ENCODE data around the gene KRT222.
A peak's percentile ranks its signal among the peaks of the same experiment; 100 is the strongest.

The KRT222 gene

DNA sequence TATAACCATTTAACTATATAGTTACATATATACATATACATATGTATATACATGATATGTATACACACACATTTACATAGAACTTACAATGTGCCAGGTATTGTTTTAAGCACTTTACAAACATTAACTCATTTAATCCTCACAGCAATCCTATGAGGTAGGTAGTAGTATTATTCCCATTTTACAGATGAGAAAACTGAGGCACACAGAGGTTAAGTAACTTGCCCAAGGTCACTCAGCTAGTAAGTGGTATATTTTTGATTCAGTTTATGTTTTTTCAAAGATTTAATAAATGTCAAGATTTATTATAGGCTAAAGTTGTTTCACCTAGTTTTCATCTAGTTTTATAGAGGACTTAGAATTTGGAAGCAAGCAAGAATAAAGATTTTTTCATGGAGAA, 6.6 kb downstream of the KRT222 start:
- DNase-seq (ENCODE audit: low spot score) = no peak

DNA sequence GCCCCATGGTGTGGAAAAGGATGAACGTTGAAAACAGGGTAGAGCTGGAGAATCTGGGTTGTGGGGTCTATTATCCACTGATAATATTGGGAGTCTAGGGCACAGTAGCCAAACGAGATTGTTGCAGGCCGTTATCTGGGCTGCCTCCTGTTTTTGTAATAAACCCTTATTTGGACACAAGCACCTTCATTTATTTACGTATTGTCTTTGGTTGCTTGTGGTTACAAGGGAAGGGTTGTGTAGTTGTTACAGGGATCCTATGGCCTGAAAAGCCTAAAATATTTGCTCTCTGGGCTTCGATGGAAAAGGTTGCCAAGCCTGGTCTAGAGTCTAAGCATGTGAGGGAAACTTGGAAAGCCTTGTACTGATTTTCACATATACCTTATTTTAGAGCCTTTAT, 13.0 kb downstream of the KRT222 start:
- no peak for DNase-seq (ENCODE audit: low spot score)

DNA sequence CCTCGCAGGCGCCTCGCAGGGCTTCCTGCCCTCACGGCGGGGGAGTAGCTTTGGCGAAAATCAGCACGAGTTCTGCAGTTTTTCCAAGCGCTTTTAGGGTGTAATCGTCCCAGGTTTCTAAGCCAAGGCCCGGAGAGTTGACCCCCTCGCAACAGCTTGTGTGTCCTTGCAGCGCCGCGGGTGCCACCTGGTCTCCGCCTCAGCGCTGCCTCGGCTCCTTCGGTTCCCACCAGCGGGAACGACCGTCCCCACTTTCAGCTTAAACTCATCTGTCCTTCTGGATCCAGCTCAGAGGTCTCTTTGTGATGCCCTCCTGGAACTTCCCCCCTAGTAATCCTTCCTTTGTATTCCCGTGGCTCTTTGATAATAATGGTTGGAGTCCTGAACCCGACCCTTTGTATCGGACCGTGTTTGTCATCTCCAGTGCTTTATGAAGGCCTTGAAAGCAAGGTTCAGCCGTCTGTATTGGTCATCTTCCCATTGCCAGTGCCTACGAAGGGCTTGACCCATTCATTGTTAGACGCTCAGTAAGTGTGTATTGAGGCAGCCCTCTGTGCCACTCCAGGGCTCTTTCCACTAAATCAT, 16.5 kb downstream of the KRT222 start:
- no peak for DNase-seq (ENCODE audit: low spot score)

DNA sequence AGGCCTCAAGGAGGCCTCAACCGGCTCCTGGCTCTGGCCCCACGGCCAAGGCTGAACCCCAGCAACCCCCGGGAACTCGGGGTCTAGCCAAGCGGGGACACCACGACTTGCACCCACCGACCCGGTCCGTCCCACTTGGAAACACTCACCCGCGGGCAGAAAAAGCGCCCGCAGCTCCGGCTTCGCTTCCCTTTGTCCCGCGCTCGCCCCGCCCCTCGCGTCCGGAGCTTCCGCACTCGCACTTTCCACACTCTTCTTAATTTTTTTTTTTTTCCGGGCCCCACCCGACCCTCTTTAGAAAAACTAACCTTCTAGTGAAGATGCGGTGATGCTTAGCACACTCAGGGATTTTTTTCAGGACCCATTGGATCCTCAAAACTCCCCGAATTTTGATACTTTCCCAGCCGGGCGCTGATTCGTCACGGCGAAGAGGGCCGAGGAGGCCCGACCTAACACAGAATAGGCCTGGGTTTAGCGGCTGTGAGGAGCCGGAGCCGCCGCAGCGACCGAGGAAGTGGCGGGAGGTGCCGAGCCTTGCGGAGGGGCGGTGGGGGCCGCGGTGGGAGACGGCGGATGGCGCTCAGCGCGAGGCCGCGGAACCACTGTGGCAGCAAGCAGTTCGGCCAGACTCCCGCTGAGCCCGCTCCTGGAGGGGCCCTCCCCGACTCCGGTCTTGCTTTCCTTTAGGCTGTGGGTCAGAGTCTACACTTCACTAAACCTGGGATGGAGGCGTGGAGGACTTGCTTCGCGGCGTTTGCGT, 17.2 kb downstream of the KRT222 start, which contains the start of gene SMARCE1:
Gene SMARCE1, minus strand, starts transcription at position 195 of the 760 bp plus-strand sequence. CDS start 2,016 bp downstream, outside the sequence.
- DNase-seq (ENCODE audit: low spot score) = peak; percentile 67

DNA sequence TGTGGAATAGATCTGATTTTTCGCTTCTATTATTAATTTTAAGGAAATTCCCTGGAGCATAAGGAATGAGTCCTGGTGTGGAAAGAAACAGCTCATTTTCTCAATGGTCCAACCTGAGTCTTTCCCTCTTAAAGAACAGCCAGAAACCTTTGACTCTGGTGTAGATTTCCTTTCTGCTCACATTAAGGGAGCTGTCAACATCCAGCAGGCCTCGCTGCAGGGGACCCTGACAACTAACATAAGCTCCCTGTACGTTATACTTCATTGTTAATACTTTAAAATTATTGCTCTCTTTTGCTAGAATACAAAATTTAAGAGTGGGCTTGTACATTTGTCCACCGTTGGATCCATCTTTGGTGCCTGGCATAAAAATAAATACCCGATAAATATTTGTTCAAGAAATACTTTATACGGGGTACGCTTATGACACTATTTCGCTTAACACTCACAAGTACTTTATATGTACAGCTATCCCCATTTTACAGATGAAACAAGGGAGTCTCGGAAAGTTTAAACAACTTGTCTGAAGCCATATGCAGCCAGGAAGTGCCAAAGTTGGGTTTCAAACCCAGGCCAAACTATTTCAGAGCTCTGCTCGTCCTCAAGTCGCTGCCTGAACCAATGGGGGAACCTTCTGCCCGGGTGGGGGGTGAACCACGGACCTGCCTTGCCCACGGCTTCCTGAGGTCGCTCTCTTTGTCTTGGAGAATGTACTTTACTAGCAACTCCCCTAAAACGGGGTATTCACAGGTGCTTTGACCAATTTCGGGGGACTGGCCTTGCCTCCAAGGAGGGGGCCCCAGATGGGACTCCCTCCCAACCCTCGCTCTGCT, 18.0 kb downstream of the KRT222 start:
- no peak for DNase-seq (ENCODE audit: low spot score)

DNA sequence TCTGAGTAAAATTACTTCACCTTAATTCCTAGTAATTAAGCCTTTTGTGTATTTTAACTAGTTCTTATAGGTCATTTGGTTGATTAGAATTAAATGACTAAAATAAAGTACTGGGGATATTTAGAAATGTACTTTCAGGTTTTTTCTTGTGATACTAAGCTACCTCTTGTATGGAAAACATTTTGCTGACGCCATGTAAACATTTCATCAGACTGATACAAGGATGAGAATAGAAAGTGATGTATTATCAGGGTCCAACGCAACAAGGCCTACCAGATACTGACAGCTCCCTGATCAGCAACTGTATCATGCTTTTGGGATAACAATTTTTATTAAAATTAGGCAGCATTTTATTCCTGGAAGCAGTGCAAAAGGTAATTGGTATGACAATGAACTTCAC, 19.0 kb downstream of the KRT222 start:
- no peak for DNase-seq (ENCODE audit: low spot score)

DNA sequence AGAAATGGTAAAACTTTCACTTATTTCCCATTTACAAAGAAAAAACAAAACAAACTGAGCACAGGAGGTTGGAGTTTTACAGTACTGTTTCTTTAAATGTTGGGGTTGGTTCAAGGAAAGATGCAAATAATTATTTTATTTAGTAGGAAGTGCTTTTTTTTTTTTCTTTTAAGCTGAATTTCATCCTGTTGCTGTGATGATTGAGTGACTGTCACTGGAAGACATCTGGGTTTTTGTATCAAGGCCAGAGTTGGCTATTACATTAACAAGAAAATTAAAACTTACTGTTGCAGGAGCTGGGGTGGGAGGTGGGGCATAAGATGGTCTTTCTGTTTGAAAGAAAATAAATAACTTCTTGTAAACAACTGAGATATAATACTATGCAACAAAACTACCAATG, 19.7 kb downstream of the KRT222 start:
- DNase-seq (ENCODE audit: low spot score) = no peak

DNA sequence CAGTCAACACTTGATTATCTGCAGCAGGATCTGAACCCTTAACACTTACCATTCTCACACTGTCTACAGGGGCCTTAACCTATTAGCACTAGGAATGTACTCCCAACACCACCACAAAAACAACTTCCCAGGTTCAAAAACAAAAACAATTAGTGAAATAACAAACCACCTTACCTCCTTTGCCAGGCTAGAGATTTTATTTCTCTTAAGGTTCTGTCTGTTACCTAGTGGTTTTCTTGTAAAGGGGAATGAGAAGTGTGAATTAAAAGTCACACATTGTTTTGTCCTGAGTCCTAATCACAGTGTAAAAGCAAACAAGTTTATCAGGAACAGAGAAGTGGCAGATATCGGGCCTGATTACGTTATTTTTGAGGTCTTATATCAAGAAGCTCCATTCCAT, 27.0 kb downstream of the KRT222 start:
- no peak for DNase-seq (ENCODE audit: low spot score)

DNA sequence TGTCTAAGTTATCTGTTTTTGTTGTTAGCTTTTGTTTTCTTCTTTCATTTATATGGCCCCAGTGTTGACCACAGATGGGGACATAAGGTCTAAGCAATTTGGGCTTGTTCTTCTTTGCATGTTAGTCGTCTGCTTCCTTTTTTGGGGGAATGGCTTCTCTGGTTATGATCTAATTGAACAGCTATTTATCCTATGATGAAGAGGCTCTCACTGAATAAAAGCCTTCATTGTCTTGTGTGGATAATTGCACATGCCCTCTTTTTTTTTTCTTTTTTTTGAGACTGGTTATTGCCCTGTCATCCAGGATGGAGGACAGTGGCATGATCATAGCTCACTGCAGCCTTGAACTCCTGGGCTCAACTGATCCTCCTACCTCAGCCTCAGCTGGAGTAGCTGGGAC, 31.1 kb downstream of the KRT222 start:
- no peak for DNase-seq (ENCODE audit: low spot score)

DNA sequence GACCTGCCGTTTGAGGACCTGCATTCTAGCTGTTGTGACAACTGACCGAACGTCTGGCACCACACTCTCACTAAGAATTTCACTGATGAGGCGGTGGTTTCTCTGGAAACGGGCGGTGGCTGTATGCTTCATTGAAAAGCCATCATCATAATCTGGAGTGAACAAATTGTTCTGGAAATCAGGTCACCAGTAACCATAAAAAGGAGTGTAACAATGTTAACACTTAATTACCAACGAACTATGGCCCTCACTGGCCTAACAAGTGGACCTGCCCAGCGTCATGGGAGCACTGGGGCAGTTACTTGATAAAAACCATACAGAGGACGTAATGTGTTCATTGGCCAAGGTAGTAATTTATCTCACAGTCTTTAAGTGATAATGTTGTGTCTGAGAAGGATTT, 32.8 kb downstream of the KRT222 start:
- no peak for DNase-seq (ENCODE audit: low spot score)

DNA sequence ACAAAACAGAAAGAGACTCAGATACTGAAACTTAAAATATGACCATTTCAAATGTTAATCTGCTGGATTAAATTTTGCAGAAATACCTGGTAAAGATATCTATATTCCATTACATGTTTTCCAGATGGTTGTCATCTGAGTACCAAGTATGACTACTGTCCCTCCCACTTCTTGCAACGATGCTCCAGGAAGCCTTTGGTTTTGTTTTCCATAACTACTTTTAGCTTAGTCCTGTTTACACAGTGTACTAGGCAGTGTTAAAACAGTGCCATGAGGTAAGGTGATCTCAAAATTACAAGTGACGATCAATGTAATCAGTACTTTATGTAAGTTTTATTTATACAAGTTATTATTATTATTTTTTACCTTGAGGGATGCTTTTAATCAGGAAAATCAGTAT, 35.1 kb downstream of the KRT222 start:
- DNase-seq (ENCODE audit: low spot score) = no peak

DNA sequence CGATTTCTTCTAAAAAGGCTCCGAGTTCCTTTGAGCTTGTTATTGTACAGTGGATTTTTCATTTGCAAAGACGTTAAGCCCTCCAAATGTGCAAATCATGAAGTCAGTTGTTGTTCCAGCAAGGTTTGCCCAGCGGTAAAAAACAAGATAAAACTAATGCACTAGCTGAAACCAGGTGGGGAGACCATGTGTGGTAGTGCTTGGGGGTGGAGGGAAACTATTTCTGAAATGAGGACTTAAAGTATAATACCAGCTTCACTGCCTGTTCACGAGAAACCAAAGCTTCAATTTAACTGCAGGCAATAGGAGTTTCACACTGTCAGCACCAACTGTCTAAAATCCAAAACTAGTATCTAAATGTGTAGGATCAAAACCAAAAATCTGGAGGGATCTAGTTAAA, 39.7 kb downstream of the KRT222 start:
- no peak for DNase-seq (ENCODE audit: low spot score)

DNA sequence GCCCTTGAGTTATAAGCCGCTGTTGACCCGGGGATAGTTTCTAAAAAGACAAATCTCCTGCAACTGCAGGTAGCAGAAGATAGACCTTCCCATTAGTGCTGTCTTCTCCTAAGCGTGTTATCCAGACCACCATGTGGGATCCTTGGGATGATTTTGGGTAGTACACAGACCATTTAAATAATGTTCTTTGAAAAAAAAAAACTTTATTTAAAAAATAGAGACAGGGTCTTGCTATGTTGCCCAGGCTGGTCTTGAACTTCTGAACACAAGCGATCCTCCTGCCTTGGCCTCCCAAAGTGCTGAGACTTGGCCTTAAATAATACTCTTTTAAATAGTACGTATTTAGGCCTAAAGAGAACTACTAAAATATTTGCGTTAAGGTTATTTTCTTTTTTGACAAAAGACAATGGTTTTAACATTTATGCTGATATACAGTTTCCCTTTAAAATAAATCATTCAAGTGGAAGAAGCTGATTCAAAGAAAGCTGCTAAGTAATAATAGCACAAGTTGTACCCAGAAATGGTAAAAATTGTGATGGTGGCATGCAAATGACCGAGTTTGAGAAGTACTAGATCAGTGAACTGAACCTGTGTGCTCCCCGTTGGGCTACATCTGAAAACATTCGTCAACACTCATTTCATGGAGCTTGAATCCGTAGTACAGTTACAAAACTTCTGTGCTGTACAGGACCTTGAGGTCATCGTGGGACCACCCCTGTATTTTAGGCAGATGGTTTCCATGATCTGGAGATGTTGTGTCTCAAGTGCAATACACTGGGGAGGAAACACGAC, 41.4 kb downstream of the KRT222 start:
- no peak for DNase-seq (ENCODE audit: low spot score)

DNA sequence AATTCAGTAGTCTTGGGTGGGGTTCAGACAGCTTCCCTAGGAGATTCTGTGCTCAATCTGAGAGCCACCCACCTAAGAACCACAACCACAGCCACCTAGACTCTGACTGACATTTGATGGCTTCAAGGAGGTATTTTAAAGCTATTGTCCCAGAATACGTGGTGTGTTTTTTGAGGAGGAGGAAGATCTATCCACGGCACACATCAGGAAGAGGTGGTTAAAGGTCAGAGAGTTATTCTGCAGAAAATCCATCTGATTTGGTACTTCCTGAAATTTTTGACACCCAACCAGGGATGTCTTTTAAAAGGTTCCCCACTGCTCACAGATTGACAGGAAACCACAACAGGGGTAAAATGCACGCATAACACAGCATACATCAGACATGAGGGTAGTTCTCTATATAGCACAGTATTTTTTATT, 42.5 kb downstream of the KRT222 start:
- DNase-seq (ENCODE audit: low spot score) = no peak

DNA sequence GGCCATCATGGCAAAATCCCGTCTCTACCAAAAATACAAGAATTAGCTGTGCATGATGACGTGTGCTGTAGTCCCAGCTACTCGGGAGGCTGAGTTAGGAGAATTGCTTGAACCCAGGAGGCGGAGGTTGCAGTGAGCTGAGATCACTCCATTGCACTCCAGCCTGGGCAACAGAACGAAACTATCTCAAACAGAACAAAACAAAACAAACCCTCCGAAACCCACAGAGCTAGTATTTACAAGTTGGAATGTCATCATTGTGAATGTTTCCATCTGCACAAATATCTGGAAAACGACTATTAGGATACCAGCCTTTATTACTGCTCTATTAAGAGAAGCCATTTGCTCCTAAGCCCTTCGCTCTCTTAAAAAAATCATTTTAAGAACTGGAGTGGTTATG, 43.4 kb downstream of the KRT222 start:
- no peak for DNase-seq (ENCODE audit: low spot score)

DNA sequence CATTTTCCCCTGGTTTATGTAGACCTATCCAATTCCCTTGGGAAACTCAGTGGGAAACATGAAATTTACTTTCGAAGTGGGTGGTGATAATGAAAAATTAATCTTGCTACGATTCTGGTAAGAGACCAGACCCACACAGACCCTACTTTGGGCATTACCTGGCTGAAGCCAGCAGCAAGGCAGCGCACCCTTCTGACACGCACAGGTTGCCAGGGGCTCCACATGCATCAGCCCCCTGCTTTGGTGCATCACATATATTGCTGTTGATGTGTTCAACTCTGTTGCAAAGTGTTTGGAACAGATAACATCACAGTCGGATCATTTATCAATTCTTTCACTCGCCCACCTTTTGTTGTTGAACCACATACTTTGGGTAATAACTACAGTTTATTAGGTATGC, 44.0 kb downstream of the KRT222 start:
- no peak for DNase-seq (ENCODE audit: low spot score)

DNA sequence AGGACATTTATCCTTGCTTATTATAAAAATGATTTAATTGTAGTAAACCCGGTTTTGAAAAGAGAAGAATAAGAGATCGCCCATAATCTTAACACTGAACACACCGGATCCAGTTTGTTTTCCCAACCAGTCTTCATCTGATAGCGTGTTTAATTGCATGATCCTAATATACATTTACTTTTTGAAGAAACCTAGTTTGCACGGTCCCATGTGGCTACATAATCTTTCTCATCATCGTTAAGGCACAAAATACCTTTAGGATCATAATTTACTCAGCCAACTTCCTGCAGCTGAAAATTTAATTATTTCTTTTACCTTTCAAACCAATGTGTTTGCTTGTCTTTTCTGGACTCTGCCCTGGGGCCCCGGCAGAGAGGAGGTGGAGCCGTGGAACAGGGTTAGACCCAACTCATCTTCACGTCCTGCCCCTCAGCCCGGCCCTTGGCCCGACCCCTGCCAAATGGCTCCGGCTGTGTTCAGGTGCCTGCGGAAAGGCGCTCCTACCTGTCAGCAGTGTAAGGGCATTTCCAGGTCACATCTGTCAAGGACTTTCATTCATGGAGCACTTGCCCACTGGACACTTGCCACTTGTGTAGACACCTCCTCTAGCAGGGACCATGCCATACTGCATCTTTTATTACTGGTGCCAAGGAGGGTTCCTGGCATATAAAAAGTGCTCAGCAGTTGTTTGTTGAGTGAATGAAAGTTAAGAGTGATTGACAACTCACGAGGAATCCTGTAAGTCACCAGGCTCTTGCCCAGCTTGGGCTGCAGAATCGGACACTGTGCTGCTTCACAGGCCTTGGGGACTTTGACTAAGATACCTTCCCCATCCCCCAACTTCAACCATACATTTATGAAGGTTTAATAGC, 46.0 kb downstream of the KRT222 start:
- no peak for DNase-seq (ENCODE audit: low spot score)

DNA sequence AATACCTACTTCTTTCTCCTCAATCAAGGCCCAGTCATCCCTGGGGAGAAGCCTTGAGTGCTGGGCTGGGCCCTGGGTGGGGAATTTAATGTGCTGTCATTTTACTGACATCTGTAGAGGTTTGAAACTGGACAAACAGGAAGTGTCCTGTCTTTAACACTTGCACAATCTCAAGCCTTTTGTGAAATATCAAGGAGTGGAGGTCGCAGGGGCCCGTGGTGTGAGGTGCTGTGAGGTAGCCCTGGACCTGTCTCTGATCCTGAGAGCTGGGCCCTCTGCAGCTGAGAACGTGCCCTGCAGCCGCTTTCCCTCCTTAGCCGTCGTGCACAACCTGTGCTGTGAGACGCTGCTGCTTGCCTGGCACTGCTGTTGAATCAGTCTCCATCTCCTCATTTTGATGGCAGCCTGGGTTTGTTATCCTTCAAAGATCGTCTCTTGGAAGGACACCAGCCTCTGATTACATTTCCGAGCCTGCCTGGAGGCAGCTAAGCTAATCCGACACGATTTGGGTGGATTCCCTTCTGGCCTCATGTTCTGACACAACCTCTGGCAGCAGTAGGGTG, 47.2 kb downstream of the KRT222 start:
- DNase-seq (ENCODE audit: low spot score) = no peak

DNA sequence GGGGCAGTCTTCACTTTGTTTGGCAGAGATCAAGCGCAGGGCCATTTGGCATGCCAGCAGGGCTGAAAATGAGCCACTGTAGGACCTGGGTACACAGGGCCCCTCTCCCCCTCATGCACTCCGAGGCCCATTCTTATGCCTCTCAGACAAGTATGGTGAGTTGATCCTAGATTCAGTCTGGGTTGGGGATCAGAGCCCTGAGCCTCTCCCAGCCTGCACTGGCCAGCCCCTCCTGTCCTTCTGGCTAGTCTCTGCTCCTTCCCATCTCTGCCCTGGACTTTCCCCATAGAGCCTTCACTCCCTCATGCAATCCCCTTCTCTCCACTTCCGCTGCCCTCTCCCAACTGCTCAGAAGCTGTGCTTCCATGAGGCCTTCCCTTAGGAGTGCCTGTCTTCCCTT, 48.4 kb downstream of the KRT222 start:
- DNase-seq (ENCODE audit: low spot score) = no peak

DNA sequence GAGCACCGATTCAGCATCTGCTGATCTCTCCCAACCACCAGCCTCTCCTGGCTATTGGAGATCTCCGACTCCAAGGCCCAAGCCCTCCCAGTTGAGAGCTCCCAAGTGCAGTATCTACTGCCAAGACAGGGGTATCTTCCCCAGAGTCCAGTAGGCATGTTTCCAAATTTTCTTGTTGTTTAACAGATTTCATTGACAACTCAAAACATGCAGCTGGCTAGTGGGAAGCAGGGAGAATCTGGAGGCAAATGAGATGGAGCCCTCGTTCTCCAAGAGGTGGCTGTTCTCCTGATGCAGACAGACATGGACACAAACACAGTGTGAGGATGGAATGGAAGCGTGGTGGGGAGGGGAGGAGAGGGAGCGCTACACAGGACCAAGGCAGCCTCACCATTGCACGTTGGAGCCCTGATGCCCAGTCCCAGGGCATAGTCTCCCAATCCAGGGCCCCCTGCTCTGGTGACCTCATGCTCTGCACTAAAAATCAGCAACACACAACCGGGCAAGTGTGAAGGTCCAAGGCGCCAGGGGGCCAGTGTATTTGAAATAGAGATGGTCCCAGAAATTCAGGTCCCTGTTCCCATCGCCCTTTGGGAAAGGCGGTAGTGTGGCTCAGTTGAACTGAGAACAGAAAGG, 49.0 kb downstream of the KRT222 start:
- no peak for DNase-seq (ENCODE audit: low spot score)

Data from hepatic stellate cell (primary cell).